ENCODE results near the gene HPGDS. TPM values are rescaled to one million over a fixed set of nuclear protein-coding genes. Genes with fewer than 3 reads are reported as not detected.

HPGDS gene
- total RNA-seq, 1 donor from 2014 or later, result not detected

- Mint-ChIP-seq H3K9me3 (ENCODE audit: unreplicated experiment) (no peaks in the 10 kb centered on the region), H3K36me3 (ENCODE audit: unreplicated experiment) (no peaks in the 10 kb centered on the region), H3K4me1 (ENCODE audit: low read depth, unreplicated experiment) (peaks cover 7% of the 10 kb centered on the region), H3K27me3 (ENCODE audit: unreplicated experiment) (no peaks in the 10 kb centered on the region), H3K4me3 (ENCODE audit: unreplicated experiment) (no peak overlapping the region), H3K27ac (ENCODE audit: unreplicated experiment) (no peak overlapping the region)
- TF ChIP-seq CTCF (IDR thresholded peaks at IDR 0.05; ENCODE audit: partially characterized antibody, unreplicated experiment), result no peak
- DNase-seq, result no peak
Observed at GRCh38 chr4:94372228-94372978, 29.8 kb upstream of the HPGDS start.

GRCh38 chr4:94371290-94371689, 28.7 kb upstream of the HPGDS start:
- no peaks in the 10 kb centered on the region for H3K27me3 Mint-ChIP-seq (ENCODE audit: unreplicated experiment)
- no peak overlapping the region for H3K4me3 Mint-ChIP-seq (ENCODE audit: unreplicated experiment)
- no peak overlapping the region for H3K27ac Mint-ChIP-seq (ENCODE audit: unreplicated experiment)
- no peak for DNase-seq
- H3K4me1 Mint-ChIP-seq (ENCODE audit: low read depth, unreplicated experiment), result no peaks in the 10 kb centered on the region
- no peaks in the 10 kb centered on the region for H3K9me3 Mint-ChIP-seq (ENCODE audit: unreplicated experiment)
- no peak for TF ChIP-seq CTCF (IDR thresholded peaks at IDR 0.05; ENCODE audit: partially characterized antibody, unreplicated experiment)
- H3K36me3 Mint-ChIP-seq (ENCODE audit: unreplicated experiment), result no peaks in the 10 kb centered on the region

- H3K9me3 Mint-ChIP-seq (ENCODE audit: unreplicated experiment), result no peaks in the 10 kb centered on the region
- no peak for TF ChIP-seq CTCF (IDR thresholded peaks at IDR 0.05; ENCODE audit: partially characterized antibody, unreplicated experiment)
- H3K27ac Mint-ChIP-seq (ENCODE audit: unreplicated experiment), result no peak overlapping the region
- no peak for DNase-seq
- no peaks in the 10 kb centered on the region for H3K36me3 Mint-ChIP-seq (ENCODE audit: unreplicated experiment)
- no peak overlapping the region for H3K4me3 Mint-ChIP-seq (ENCODE audit: unreplicated experiment)
- no peaks in the 10 kb centered on the region for H3K4me1 Mint-ChIP-seq (ENCODE audit: low read depth, unreplicated experiment)
- H3K27me3 Mint-ChIP-seq (ENCODE audit: unreplicated experiment), result peaks cover 2% of the 10 kb centered on the region
Observed at GRCh38 chr4:94370533-94371254, 28.1 kb upstream of the HPGDS start.

GRCh38 chr4:94369046-94369445, 26.4 kb upstream of the HPGDS start:
- TF ChIP-seq CTCF (IDR thresholded peaks at IDR 0.05; ENCODE audit: partially characterized antibody, unreplicated experiment), result no peak
- Mint-ChIP-seq H3K27me3 (ENCODE audit: unreplicated experiment) (peaks cover 2% of the 10 kb centered on the region), H3K9me3 (ENCODE audit: unreplicated experiment) (no peaks in the 10 kb centered on the region), H3K4me1 (ENCODE audit: low read depth, unreplicated experiment) (no peaks in the 10 kb centered on the region), H3K27ac (ENCODE audit: unreplicated experiment) (no peak overlapping the region), H3K4me3 (ENCODE audit: unreplicated experiment) (no peak overlapping the region), H3K36me3 (ENCODE audit: unreplicated experiment) (no peaks in the 10 kb centered on the region)
- no peak for DNase-seq

- DNase-seq, result no peak
- Mint-ChIP-seq H3K36me3 (ENCODE audit: unreplicated experiment) (no peaks in the 10 kb centered on the region), H3K9me3 (ENCODE audit: unreplicated experiment) (no peaks in the 10 kb centered on the region), H3K4me1 (ENCODE audit: low read depth, unreplicated experiment) (no peaks in the 10 kb centered on the region), H3K4me3 (ENCODE audit: unreplicated experiment) (no peak overlapping the region), H3K27ac (ENCODE audit: unreplicated experiment) (no peak overlapping the region), H3K27me3 (ENCODE audit: unreplicated experiment) (peaks cover 2% of the 10 kb centered on the region)
- TF ChIP-seq CTCF (IDR thresholded peaks at IDR 0.05; ENCODE audit: partially characterized antibody, unreplicated experiment), result no peak
Observed at GRCh38 chr4:94368459-94368858, 25.8 kb upstream of the HPGDS start.
